WTC11 (cell line): ENCODE results near the gene SCAMP3.

Source experiments
- CTCF ChIP-seq: fragments of 200-600 bp; IDR thresholded peaks from 2 replicates; pipeline ENCODE4 v1.8.0; 2022; ENCODE audit warnings: antibody characterized with exemption
- E2F1 ChIP-seq: sonication (generic); formaldehyde crosslinking; IDR thresholded peaks from 2 replicates; pipeline ENCODE4 v1.8.0; 2022; ENCODE audit warnings: mild to moderate bottlenecking, missing genetic modification reagents
- FOXK1 ChIP-seq: sonication (generic); formaldehyde crosslinking; IDR thresholded peaks from 2 replicates; pipeline ENCODE4 v1.8.0; 2022; ENCODE audit warnings: mild to moderate bottlenecking, moderate library complexity, missing genetic modification reagents
- NFE2L1 ChIP-seq: sonication (generic); formaldehyde crosslinking; IDR thresholded peaks from 2 replicates; pipeline ENCODE4 v1.8.1; 2023; ENCODE audit warnings: missing genetic modification reagents
- TCF7 ChIP-seq: sonication (generic); formaldehyde crosslinking; IDR thresholded peaks from 2 replicates; pipeline ENCODE4 v1.8.0; 2022; ENCODE audit warnings: mild to moderate bottlenecking, low read depth, missing genetic modification reagents, moderate library complexity
- ZNF121 ChIP-seq: sonication (generic); formaldehyde crosslinking; IDR thresholded peaks from 2 replicates; pipeline ENCODE4 v1.8.0; 2023; ENCODE audit warnings: missing genetic modification reagents
- TF ChIP-seq, protein P1 (sequence below): sonication (generic); formaldehyde crosslinking; IDR thresholded peaks from 2 replicates; pipeline ENCODE4 v1.8.0; 2022; ENCODE audit warnings: mild to moderate bottlenecking, missing genetic modification reagents

DNA sequence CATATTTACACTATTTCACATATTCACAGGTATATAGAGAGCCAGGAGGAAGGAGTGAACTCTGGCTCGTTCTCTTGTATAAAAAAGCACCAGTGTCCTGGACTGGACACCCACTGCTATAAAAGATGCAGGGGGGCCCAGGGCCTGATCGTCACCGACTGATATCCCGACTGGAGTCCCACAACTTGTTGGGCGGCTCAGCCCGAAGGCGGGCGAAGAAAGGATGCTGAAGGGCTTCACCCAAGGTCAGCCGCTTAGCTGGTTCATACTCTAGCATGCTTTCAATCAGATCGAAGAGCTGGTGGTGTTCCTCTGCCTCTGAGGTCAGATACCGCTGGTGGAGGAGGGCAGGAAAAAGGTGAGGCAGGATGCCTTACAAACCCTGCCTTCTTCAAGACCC is 907 bp upstream of the SCAMP3 start:
- no peak for TF ChIP-seq E2F1 (CRISPR knock-in tag)
- TF ChIP-seq ZNF121, result no peak
- no peak for TF ChIP-seq CTCF
- no peak for TF ChIP-seq FOXK1 (CRISPR knock-in tag)
- no peak for TF ChIP-seq NFE2L1 (CRISPR knock-in tag)
- TF ChIP-seq, protein P1, sequence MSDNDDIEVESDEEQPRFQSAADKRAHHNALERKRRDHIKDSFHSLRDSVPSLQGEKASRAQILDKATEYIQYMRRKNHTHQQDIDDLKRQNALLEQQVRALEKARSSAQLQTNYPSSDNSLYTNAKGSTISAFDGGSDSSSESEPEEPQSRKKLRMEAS, result no peak
- TF ChIP-seq TCF7, result no peak
